WTC11 (cell line): ENCODE data around the gene ENGASE. TPM values are rescaled to one million over a fixed set of nuclear protein-coding genes. Genes with fewer than 3 reads are reported as not detected.

Experiments
- ATAC-seq: fragments of 200-7000 bp; cut with Tn5 transposase; 2 replicates; pipeline ENCODE4 v1.10.0; 2021; ENCODE audit warnings: mild to moderate bottlenecking, moderate library complexity
- CTCF ChIA-PET: fragments of 300-600 bp; sonication (Branson Sonifier 250); formaldehyde crosslinking; loops from one replicate; lab custom pipeline; 2021; ENCODE audit warnings: antibody characterized with exemption; lab: Charles Lee
- POLR2A ChIA-PET: fragments of 350-600 bp; sonication (Branson Sonifier 250); formaldehyde crosslinking; loops from one replicate; lab custom pipeline; 2021; ENCODE audit warnings: antibody characterized with exemption; lab: Charles Lee
- DNase-seq: peaks from one replicate; pipeline ENCODE4 v3.0.0; 2021; ENCODE audit warnings: low spot score
- H3K27ac Mint-ChIP-seq: 2 replicates; pipeline ENCODE4 v1.8.0; 2021; ENCODE audit warnings: mixed read lengths
- H3K27me3 Mint-ChIP-seq: 2 replicates; pipeline ENCODE4 v1.8.0; 2021; ENCODE audit warnings: low read depth, mild to moderate bottlenecking, moderate library complexity, mixed read lengths
- H3K36me3 Mint-ChIP-seq: 2 replicates; pipeline ENCODE4 v1.8.0; 2021; ENCODE audit warnings: mixed read lengths
- H3K4me1 Mint-ChIP-seq: 2 replicates; pipeline ENCODE4 v1.8.0; 2022; ENCODE audit warnings: mixed read lengths
- H3K4me3 Mint-ChIP-seq: 2 replicates; pipeline ENCODE4 v1.8.0; 2021; ENCODE audit warnings: mild to moderate bottlenecking, moderate library complexity, mixed read lengths
- H3K9me3 Mint-ChIP-seq: 2 replicates; pipeline ENCODE4 v1.8.0; 2021; ENCODE audit warnings: mixed read lengths
- AR ChIP-seq: fragments of 250-450 bp; sonication (Bioruptor Pico); IDR thresholded peaks from 2 replicates; pipeline ENCODE4 v1.9.0; 2021; ENCODE audit warnings: mild to moderate bottlenecking
- ARID4B ChIP-seq: sonication (generic); formaldehyde crosslinking; IDR thresholded peaks from 2 replicates; pipeline ENCODE4 v1.8.0; 2023; ENCODE audit warnings: missing genetic modification reagents, mild to moderate bottlenecking, borderline replicate concordance
- ATF1 ChIP-seq: sonication (generic); formaldehyde crosslinking; IDR thresholded peaks from 2 replicates; pipeline ENCODE4 v1.8.1; 2023; ENCODE audit warnings: mild to moderate bottlenecking, moderate library complexity, missing genetic modification reagents
- FOXP4 ChIP-seq: sonication (generic); formaldehyde crosslinking; IDR thresholded peaks from 2 replicates; pipeline ENCODE4 v1.8.0; 2022; ENCODE audit warnings: mild to moderate bottlenecking, missing genetic modification reagents
- GRHL2 ChIP-seq: fragments of 250-450 bp; sonication (Bioruptor Pico); IDR thresholded peaks from 2 replicates; pipeline ENCODE4 v1.8.0; 2022; ENCODE audit warnings: mild to moderate bottlenecking, moderate library complexity; ENCODE audit not compliant: insufficient replicate concordance, severe bottlenecking
- MXD4 ChIP-seq: fragments of 250-450 bp; sonication (Bioruptor Pico); IDR thresholded peaks from 2 replicates; pipeline ENCODE4 v1.8.0; 2021; ENCODE audit warnings: mild to moderate bottlenecking, moderate library complexity, borderline replicate concordance
- NR1H2 ChIP-seq: sonication (generic); formaldehyde crosslinking; IDR thresholded peaks from 2 replicates; pipeline ENCODE4 v1.9.0; 2021; ENCODE audit warnings: mild to moderate bottlenecking, moderate library complexity, missing genetic modification reagents
- NR3C1 ChIP-seq: sonication (generic); formaldehyde crosslinking; conservative IDR thresholded peaks from 2 replicates; pipeline ENCODE4 v1.8.1; 2023; ENCODE audit warnings: low read depth, mild to moderate bottlenecking, missing genetic modification reagents
- PRDM15 ChIP-seq: sonication (generic); formaldehyde crosslinking; IDR thresholded peaks from 2 replicates; pipeline ENCODE4 v1.8.0; 2022; ENCODE audit warnings: missing genetic modification reagents
- TP53 ChIP-seq: sonication (generic); formaldehyde crosslinking; IDR thresholded peaks from 2 replicates; pipeline ENCODE4 v1.8.1; 2023; ENCODE audit warnings: mild to moderate bottlenecking, missing genetic modification reagents
- USF2 ChIP-seq: sonication (generic); formaldehyde crosslinking; IDR thresholded peaks from 2 replicates; pipeline ENCODE4 v1.8.1; 2023; ENCODE audit warnings: mild to moderate bottlenecking, missing genetic modification reagents, moderate library complexity
- ZNF121 ChIP-seq: sonication (generic); formaldehyde crosslinking; IDR thresholded peaks from 2 replicates; pipeline ENCODE4 v1.8.0; 2023; ENCODE audit warnings: missing genetic modification reagents
- ZNF138 ChIP-seq: sonication (generic); formaldehyde crosslinking; conservative IDR thresholded peaks from 2 replicates; pipeline ENCODE4 v1.8.1; 2022; ENCODE audit warnings: mild to moderate bottlenecking, moderate library complexity, missing genetic modification reagents
- ZNF232 ChIP-seq: sonication (generic); formaldehyde crosslinking; IDR thresholded peaks from 2 replicates; pipeline ENCODE4 v1.8.0; 2022; ENCODE audit warnings: mild to moderate bottlenecking, missing genetic modification reagents
- ZNF263 ChIP-seq: sonication (generic); formaldehyde crosslinking; IDR thresholded peaks from 2 replicates; pipeline ENCODE4 v1.8.1; 2022; ENCODE audit warnings: low read depth, mild to moderate bottlenecking, moderate library complexity, missing genetic modification reagents
- ZNF281 ChIP-seq: sonication (generic); formaldehyde crosslinking; IDR thresholded peaks from 2 replicates; pipeline ENCODE4 v1.8.0; 2023; ENCODE audit warnings: mild to moderate bottlenecking, missing genetic modification reagents
- ZNF317 ChIP-seq: sonication (generic); formaldehyde crosslinking; IDR thresholded peaks from 2 replicates; pipeline ENCODE4 v1.8.1; 2023; ENCODE audit warnings: low read depth, mild to moderate bottlenecking, moderate library complexity, missing genetic modification reagents, borderline replicate concordance
- total RNA-seq: library from RNA; stranded (reverse); gene quantifications from 3 replicates; pipeline ENCODE4 v1.2.3, GENCODE V29; 2021

The ENGASE gene
- total RNA-seq, 1 experiment from 2014 or later = 41.6 TPM

- Mint-ChIP-seq H3K36me3 (no peaks in the 10 kb centered on the region), H3K4me1 (peaks cover 6% of the 10 kb centered on the region; the same call in 1 of the 2 replicates), H3K27ac (no peak overlapping the region), H3K27me3 (peaks cover 9% of the 10 kb centered on the region), H3K4me3 (no peak overlapping the region), H3K9me3 (peaks cover 13% of the 10 kb centered on the region)
- ChIA-PET POLR2A (no interaction called here), CTCF (interaction anchor here (0.5 to 3.4 kb wide), 7 partner anchors 15 to 55 kb away, joined by 3 to 51 read pairs (median 18); partner anchors contain the start of gene ENGASE)
- ATAC-seq (no peak), DNase-seq (no peak)
- no peak for TF ChIP-seq GRHL2 (CRISPR knock-in tag)
- no peak for TF ChIP-seq ZNF263 (CRISPR knock-in tag)
- no peak for TF ChIP-seq ZNF281 (CRISPR knock-in tag)
- no peak for TF ChIP-seq ZNF121 (CRISPR knock-in tag)
- TF ChIP-seq AR (CRISPR knock-in tag) = no peak
- TF ChIP-seq ZNF138 (CRISPR knock-in tag) = no peak
- TF ChIP-seq ATF1 (CRISPR knock-in tag) = no peak
- no peak for TF ChIP-seq USF2 (CRISPR knock-in tag)
- TF ChIP-seq ARID4B (CRISPR knock-in tag) = no peak
- TF ChIP-seq PRDM15 = no peak
- TF ChIP-seq TP53 (CRISPR knock-in tag) = no peak
- TF ChIP-seq MXD4 (CRISPR knock-in tag) = no peak
- TF ChIP-seq FOXP4 = no peak
- TF ChIP-seq NR1H2 (CRISPR knock-in tag) = no peak
- TF ChIP-seq ZNF232 = no peak
- TF ChIP-seq NR3C1 = no peak
- no peak for TF ChIP-seq ZNF317 (CRISPR knock-in tag)
These were observed 31.3 kb upstream of the ENGASE start for GRCh38 chr17:79043191-79043930.
